ENCODE results near the gene SPIRE2. TPM values are rescaled to one million over a fixed set of nuclear protein-coding genes. Genes with fewer than 3 reads are reported as not detected.

Gene SPIRE2
- total and polyA plus RNA-seq, 2 of the 4 experiments (the other 2 are of a cell fraction): 0.72 to 1.9 TPM

- no peak overlapping the region for H2BK20ac ChIP-seq (ENCODE audit: low read depth, low read length)
- intact Hi-C loops (cut with micrococcal nuclease) (no loop called here), dilution Hi-C loops (cut with HindIII; ENCODE audit: low sequenced_read_pairs, unreplicated experiment) (no loop called here), in situ Hi-C loops (cut with MboI; ENCODE audit: low sequenced_read_pairs) (no loop called here)
- H2BK15ac ChIP-seq (ENCODE audit: low read depth, low read length): no peak overlapping the region
- no peak for DNase-seq
- H4K8ac ChIP-seq (ENCODE audit: low read depth in 2 of 2, low read length in 2 of 2): no peak overlapping the region
- ATAC-seq (ENCODE audit: low read depth): no peak
- no peak overlapping the region for H3K14ac ChIP-seq (replicated peaks; ENCODE audit: low read depth, low read length)
- H3K56ac ChIP-seq (ENCODE audit: extremely low read depth, insufficient read depth, low read length): no peak overlapping the region
- peaks cover 7 to 13% of the 10 kb centered on the region in 2 experiments for H3K79me1 ChIP-seq (ENCODE audit: low read depth in 1 of 2, low read length in 2 of 2)
- no peaks in the 10 kb centered on the region for H3K27me3 ChIP-seq (ENCODE audit: control insufficient read depth, insufficient read depth, low read length)
- H3K4me1 ChIP-seq (ENCODE audit: control insufficient read depth, insufficient read depth, low read length): no peaks in the 10 kb centered on the region
- BruUV-seq (replicated peaks): no TSS peak
- no peak overlapping the region for H4K91ac ChIP-seq (ENCODE audit: insufficient read depth, low read depth, low read length)
- no peak overlapping the region for H2BK120ac ChIP-seq (ENCODE audit: low read depth, low read length)
- no peak overlapping the region for H3K18ac ChIP-seq (ENCODE audit: low read depth, low read length)
- H2AFZ ChIP-seq (replicated peaks; ENCODE audit: low read length, poor library complexity): no peak overlapping the region
- H3K9ac ChIP-seq (ENCODE audit: low read depth, low read length): no peak overlapping the region
- WGBS, 2 experiments (ENCODE audit: extremely low coverage in 2 of 2, insufficient read length in 1 of 2): no CpG with 5 or more reads among the region's 5 CpGs
- no peak overlapping the region for H3K27ac ChIP-seq (ENCODE audit: insufficient read depth, low read length)
- H3K4ac ChIP-seq (ENCODE audit: low read depth, low read length): no peak overlapping the region
- no peaks in the 10 kb centered on the region; the same call in 1 of the 2 replicates for H3K9me1 ChIP-seq (ENCODE audit: insufficient read depth, low read length)
- no peaks in the 10 kb centered on the region; the same call in 1 of the 2 replicates for H4K20me1 ChIP-seq (ENCODE audit: insufficient read depth, low read length)
- no peak overlapping the region for H3K23ac ChIP-seq (ENCODE audit: low read depth, low read length)
- ChIA-PET CTCF (no interaction called here), POLR2A (ENCODE audit: unreplicated experiment) (no interaction called here)
- no peak overlapping the region for H3K4me3 ChIP-seq (ENCODE audit: insufficient read depth, low read depth, low read length)
- no peaks in the 10 kb centered on the region for H3K9me3 ChIP-seq (ENCODE audit: control insufficient read depth, insufficient read depth, low read length)
- no peak overlapping the region for H2AK5ac ChIP-seq (ENCODE audit: low read depth, low read length)
- H2BK5ac ChIP-seq (ENCODE audit: low read depth, low read length, poor library complexity, severe bottlenecking): no peak overlapping the region
- no peak overlapping the region for H4K5ac ChIP-seq (ENCODE audit: low read depth, low read length)
- H3K36me3 ChIP-seq (ENCODE audit: control insufficient read depth, insufficient read depth, low read length): peaks cover 14% of the 10 kb centered on the region
- TF ChIP-seq POLR2A (IDR thresholded peaks at IDR 0.05; ENCODE audit: low read depth, low read length): no peak
- TF ChIP-seq ELK1 (IDR thresholded peaks at IDR 0.05; ENCODE audit: borderline replicate concordance, low read depth, low read length): no peak
- no peak for TF ChIP-seq MAFK (IDR thresholded peaks at IDR 0.05; ENCODE audit: low read depth, low read length)
- no peak for TF ChIP-seq CEBPB (IDR thresholded peaks at IDR 0.05; ENCODE audit: low read depth, low read length)
- no peak for TF ChIP-seq RFX5 (IDR thresholded peaks at IDR 0.05; ENCODE audit: low read depth, low read length)
- no peak for TF ChIP-seq CTCF (conservative IDR thresholded peaks at IDR 0.05; ENCODE audit: low read depth, low read length)
- no peak for TF ChIP-seq NFE2L2 (IDR thresholded peaks at IDR 0.05; ENCODE audit: low read depth, low read length)
- TF ChIP-seq MXI1 (IDR thresholded peaks at IDR 0.05; ENCODE audit: borderline replicate concordance, low read depth, low read length): no peak
- no peak for TF ChIP-seq BHLHE40 (IDR thresholded peaks at IDR 0.05; ENCODE audit: low read depth, low read length)
- TF ChIP-seq RCOR1 (IDR thresholded peaks at IDR 0.05; ENCODE audit: insufficient replicate concordance, low read length): no peak
- no peak for TF ChIP-seq RAD21 (IDR thresholded peaks at IDR 0.05; ENCODE audit: low read length)
- TF ChIP-seq CHD1 (IDR thresholded peaks at IDR 0.05; ENCODE audit: low read depth, low read length): no peak
- no peak for TF ChIP-seq SMC3 (IDR thresholded peaks at IDR 0.05; ENCODE audit: low read depth, low read length)
- no peak for TF ChIP-seq USF2 (IDR thresholded peaks at IDR 0.05; ENCODE audit: low read depth, low read length)
- no peak for TF ChIP-seq FOS (IDR thresholded peaks at IDR 0.05; ENCODE audit: low read depth, low read length)
- TF ChIP-seq MAZ (IDR thresholded peaks at IDR 0.05; ENCODE audit: borderline replicate concordance, low read depth, low read length): no peak
- H2AK9ac ChIP-seq (replicated peaks; ENCODE audit: low read depth, low read length, poor library complexity): no peak overlapping the region
- no peak overlapping the region for H3K4me2 ChIP-seq (ENCODE audit: low read depth, low read length)
Measured at GRCh38 chr16:89798126-89798525, 30.1 kb upstream of the SPIRE2 start.

Measured in IMR-90 (cell line).